ENCODE data around the gene PTBP3. TPM values are rescaled to one million over a fixed set of nuclear protein-coding genes. Genes with fewer than 3 reads are reported as not detected.

The PTBP3 gene
- total RNA-seq, 1 experiment from 2014 or later: 100 TPM

GRCh38 chr9:112187404-112187803, 146.0 kb downstream of the PTBP3 start (continued):
- TF ChIP-seq STAT6 (CRISPR knock-in tag; conservative IDR thresholded peaks at IDR 0.05; ENCODE audit: low read depth) (no peak), TEAD4 (CRISPR knock-in tag; IDR thresholded peaks at IDR 0.05) (no peak), JAZF1 (CRISPR knock-in tag; IDR thresholded peaks at IDR 0.05) (no peak), AFF4 (CRISPR knock-in tag; IDR thresholded peaks at IDR 0.05; ENCODE audit: borderline replicate concordance) (no peak), ETV6 (CRISPR knock-in tag; IDR thresholded peaks at IDR 0.05) (no peak), ZBTB21 (CRISPR knock-in tag; IDR thresholded peaks at IDR 0.05; ENCODE audit: borderline replicate concordance) (no peak)

GRCh38 chr9:112186695-112187094, 146.7 kb downstream of the PTBP3 start:
- POLR2A ChIA-PET: no interaction called here
- CTCF ChIA-PET: interaction anchor here (2.4 kb wide), 1 partner anchor 88 kb away, joined by 10 read pairs; no protein-coding TSS in a partner anchor
- peaks cover 20% of the 10 kb centered on the region for H3K9me3 Mint-ChIP-seq

GRCh38 chr9:112184946-112185345, 148.5 kb downstream of the PTBP3 start:
- POLR2A ChIA-PET: no interaction called here
- DNase-seq (ENCODE audit: low spot score): no peak
- H3K27ac Mint-ChIP-seq: no peak overlapping the region
- peaks cover 12% of the 10 kb centered on the region for H3K36me3 Mint-ChIP-seq
- peaks cover 24% of the 10 kb centered on the region for H3K4me1 Mint-ChIP-seq
- H3K4me3 Mint-ChIP-seq: no peak overlapping the region
- H3K27me3 Mint-ChIP-seq (ENCODE audit: low read depth): no peaks in the 10 kb centered on the region; the same call in 1 of the 2 replicates
- CTCF ChIA-PET: no interaction called here
- peaks cover 14% of the 10 kb centered on the region for H3K9me3 Mint-ChIP-seq
- no peak for ATAC-seq
- no peak for TF ChIP-seq ZBTB43 (CRISPR knock-in tag; IDR thresholded peaks at IDR 0.05)
- no peak for TF ChIP-seq TEAD1 (CRISPR knock-in tag; IDR thresholded peaks at IDR 0.05)
- TF ChIP-seq AFF4 (CRISPR knock-in tag; IDR thresholded peaks at IDR 0.05; ENCODE audit: borderline replicate concordance): no peak
- no peak for TF ChIP-seq ATF3 (CRISPR knock-in tag; conservative IDR thresholded peaks at IDR 0.05)

More at GRCh38 chr9:112186695-112187094, 146.7 kb downstream of the PTBP3 start:
- Mint-ChIP-seq H3K36me3 (peaks cover 12% of the 10 kb centered on the region), H3K4me1 (peaks cover 9% of the 10 kb centered on the region), H3K27ac (no peak overlapping the region), H3K27me3 (ENCODE audit: low read depth) (no peaks in the 10 kb centered on the region), H3K4me3 (no peak overlapping the region)
- no peak for TF ChIP-seq NR2C2 (CRISPR knock-in tag; IDR thresholded peaks at IDR 0.05)
- TF ChIP-seq MYBL2 (CRISPR knock-in tag; IDR thresholded peaks at IDR 0.05): no peak
- TF ChIP-seq ZMAT4 (CRISPR knock-in tag; IDR thresholded peaks at IDR 0.05): no peak
- TF ChIP-seq KAT7 (CRISPR knock-in tag; IDR thresholded peaks at IDR 0.05; ENCODE audit: borderline replicate concordance): no peak
- no peak for TF ChIP-seq RELA (CRISPR knock-in tag; IDR thresholded peaks at IDR 0.05; ENCODE audit: borderline replicate concordance)
- TF ChIP-seq ZSCAN18 (CRISPR knock-in tag; IDR thresholded peaks at IDR 0.05): no peak
- no peak for TF ChIP-seq NFYB (CRISPR knock-in tag; conservative IDR thresholded peaks at IDR 0.05; ENCODE audit: low read depth)
- no peak for TF ChIP-seq MAX (CRISPR knock-in tag; IDR thresholded peaks at IDR 0.05)
- no peak for TF ChIP-seq ZNF416 (CRISPR knock-in tag; IDR thresholded peaks at IDR 0.05)
- no peak for TF ChIP-seq ZBTB21 (CRISPR knock-in tag; IDR thresholded peaks at IDR 0.05; ENCODE audit: borderline replicate concordance)
- TF ChIP-seq ZNF423 (CRISPR knock-in tag; IDR thresholded peaks at IDR 0.05): no peak
- DNase-seq (ENCODE audit: low spot score) (no peak), ATAC-seq (no peak)
